NB4 (cell line): ENCODE results near the gene KLHL33.

Experiments
- MYC ChIP-seq: IDR thresholded peaks from 2 replicates; pipeline ENCODE4 v1.6.1; 2011; ENCODE audit warnings: low read depth, low read length
- POLR2A ChIP-seq: IDR thresholded peaks from 2 replicates; pipeline ENCODE4 v1.6.1; 2011; ENCODE audit warnings: mild to moderate bottlenecking; ENCODE audit not compliant: insufficient read length; ENCODE audit errors: extremely low read depth
- TF ChIP-seq, protein P1 (sequence below): IDR thresholded peaks from one replicate; pipeline ENCODE4 v1.5.1; 2012; ENCODE audit warnings: low read depth, low read length

DNA sequence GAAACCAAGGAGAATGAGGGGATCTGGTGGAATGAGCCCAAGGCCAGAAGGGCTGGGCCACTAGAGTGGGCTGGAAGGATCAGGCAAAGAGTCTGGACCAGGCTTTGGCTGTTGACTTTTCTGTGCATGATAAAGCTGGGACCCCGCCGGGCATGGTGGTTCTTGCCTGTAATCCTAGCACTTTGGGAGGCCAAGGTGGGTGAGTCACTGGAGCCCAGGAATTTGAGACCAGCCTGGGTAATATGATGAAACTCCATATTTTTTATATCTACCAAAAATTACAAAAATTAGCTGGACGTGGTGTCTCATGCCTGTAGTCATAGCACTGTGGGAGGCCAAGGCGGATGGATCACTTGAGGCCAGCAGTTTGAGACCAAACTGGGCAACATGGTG is 393 bp upstream of the KLHL33 start:
- TF ChIP-seq, protein P1, sequence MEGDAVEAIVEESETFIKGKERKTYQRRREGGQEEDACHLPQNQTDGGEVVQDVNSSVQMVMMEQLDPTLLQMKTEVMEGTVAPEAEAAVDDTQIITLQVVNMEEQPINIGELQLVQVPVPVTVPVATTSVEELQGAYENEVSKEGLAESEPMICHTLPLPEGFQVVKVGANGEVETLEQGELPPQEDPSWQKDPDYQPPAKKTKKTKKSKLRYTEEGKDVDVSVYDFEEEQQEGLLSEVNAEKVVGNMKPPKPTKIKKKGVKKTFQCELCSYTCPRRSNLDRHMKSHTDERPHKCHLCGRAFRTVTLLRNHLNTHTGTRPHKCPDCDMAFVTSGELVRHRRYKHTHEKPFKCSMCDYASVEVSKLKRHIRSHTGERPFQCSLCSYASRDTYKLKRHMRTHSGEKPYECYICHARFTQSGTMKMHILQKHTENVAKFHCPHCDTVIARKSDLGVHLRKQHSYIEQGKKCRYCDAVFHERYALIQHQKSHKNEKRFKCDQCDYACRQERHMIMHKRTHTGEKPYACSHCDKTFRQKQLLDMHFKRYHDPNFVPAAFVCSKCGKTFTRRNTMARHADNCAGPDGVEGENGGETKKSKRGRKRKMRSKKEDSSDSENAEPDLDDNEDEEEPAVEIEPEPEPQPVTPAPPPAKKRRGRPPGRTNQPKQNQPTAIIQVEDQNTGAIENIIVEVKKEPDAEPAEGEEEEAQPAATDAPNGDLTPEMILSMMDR = no peak
- TF ChIP-seq POLR2A (no peak), MYC (no peak)
